K562 (cell line): ENCODE results near the gene ALDH16A1. TPM values are rescaled to one million over a fixed set of nuclear protein-coding genes. Genes with fewer than 3 reads are reported as not detected.

Experiments
- ATAC-seq: fragments of 200-7000 bp; cut with Tn5 transposase; 3 replicates; pipeline ENCODE4 v1.9.1; 2020; ENCODE audit warnings: moderate library complexity
- BruUV-seq: library from RNA; stranded (reverse); fragments of 400-500 nt; replicated peaks from 2 replicates; lab custom pipeline; 2021; lab: Mats Ljungman, UMichigan
- CTCF ChIA-PET: fragments of 300-600 bp; formaldehyde crosslinking; extraction: SDS; loops from one replicate; lab custom pipeline; 2021; ENCODE audit warnings: low intra/inter-chr PET ratio; lab: Yijun Ruan, JAX
- POLR2A ChIA-PET: fragments of 300-600, 350-650 bp; sonication (Branson Sonifier 250); formaldehyde crosslinking; extraction: SDS; loops from one replicate; lab custom pipeline; 2021; ENCODE audit warnings: antibody characterized with exemption, inconsistent platforms; lab: Yijun Ruan, JAX
- DNase-seq, 4 experiments: peaks; one replicate each; pipeline versions ENCODE4 v3.0.0 to v3.0.0-alpha.2; 2011 to 2018; ENCODE audit warnings: low spot score in 3 of 4, mixed read lengths in 3 of 4; ENCODE audit errors: extremely low read depth in 1 of 4
- FAIRE-seq: peaks from 2 replicates; lab custom pipeline; 2011; peaks lifted over from hg19 to GRCh38; lab: Jason Lieb, UNC
- H2AFZ ChIP-seq: 2 replicates; pipeline ENCODE4 v1.6.0; 2011; ENCODE audit warnings: low read depth, low read length, control low read depth, inconsistent platforms
- H3K27ac ChIP-seq: fragments of 200-600 bp; 3 replicates; pipeline ENCODE4 v1.8.0; 2011; ENCODE audit warnings: low read depth, mild to moderate bottlenecking, control low read depth, inconsistent platforms, low read length, moderate library complexity, mixed read lengths; ENCODE audit errors: extremely low read depth
- H3K27me3 ChIP-seq, 2 experiments: fragments of 300-600 bp in 1 of 2; 2 replicates in 1 of 2; 3 replicates in 1 of 2; pipeline versions ENCODE4 v1.6.0 to v1.8.0; 2011; ENCODE audit warnings: inconsistent platforms in 2 of 2, low read length in 2 of 2, mild to moderate bottlenecking in 1 of 2, mixed read lengths in 1 of 2, moderate library complexity in 1 of 2; ENCODE audit not compliant: control insufficient read depth in 2 of 2, insufficient read depth in 2 of 2
- H3K36me3 ChIP-seq: fragments of 300-600 bp; 3 replicates; pipeline ENCODE4 v1.8.0; 2011; ENCODE audit warnings: mild to moderate bottlenecking, low read length, inconsistent platforms; ENCODE audit not compliant: control insufficient read depth, insufficient read depth
- H3K4me1 ChIP-seq, 2 experiments: fragments of 200-600 bp in 1 of 2; replicated peaks in 1 of 2; 2 replicates in 1 of 2; 3 replicates in 1 of 2; pipeline versions ENCODE4 v1.5.1 to v1.8.0; 2011; ENCODE audit warnings: inconsistent platforms in 2 of 2, low read length in 2 of 2, mild to moderate bottlenecking in 1 of 2, mixed read lengths in 1 of 2, moderate library complexity in 1 of 2; ENCODE audit not compliant: control insufficient read depth in 2 of 2, insufficient read depth in 2 of 2
- H3K4me2 ChIP-seq: 2 replicates; pipeline ENCODE4 v1.6.1; 2011; ENCODE audit warnings: low read length, control low read depth, inconsistent platforms, mixed read lengths; ENCODE audit not compliant: insufficient read depth
- H3K4me3 ChIP-seq: fragments of 200-600 bp; sonication (generic), shearing (Covaris generic); 2 replicates; pipeline ENCODE4 v1.5.1; 2016; ENCODE audit warnings: control low read depth, inconsistent platforms
- H3K79me2 ChIP-seq: fragments of 200-600 bp; 3 replicates; pipeline ENCODE4 v1.8.0; 2011; ENCODE audit warnings: low read length, inconsistent platforms; ENCODE audit not compliant: control insufficient read depth, insufficient read depth
- H3K9ac ChIP-seq, 2 experiments: 2 replicates each; pipeline versions ENCODE4 v1.6.0 to v1.6.1; 2011; ENCODE audit warnings: low read depth in 2 of 2, low read length in 2 of 2, control low read depth in 1 of 2, inconsistent platforms in 1 of 2, mild to moderate bottlenecking in 1 of 2, mixed read lengths in 1 of 2; ENCODE audit not compliant: insufficient read depth in 1 of 2
- H3K9me1 ChIP-seq: one replicate; pipeline ENCODE4 v1.6.0; 2011; ENCODE audit warnings: inconsistent platforms, mild to moderate bottlenecking, low read length, moderate library complexity; ENCODE audit not compliant: control insufficient read depth, insufficient read depth
- H3K9me3 ChIP-seq: replicated peaks from 2 replicates; pipeline ENCODE4 v1.5.1; 2011; ENCODE audit warnings: low read depth, low read length, inconsistent platforms; ENCODE audit not compliant: control insufficient read depth, insufficient read depth
- H4K20me1 ChIP-seq: replicated peaks from 2 replicates; pipeline ENCODE4 v1.6.1; 2011; ENCODE audit warnings: low read length, inconsistent platforms, mixed read lengths; ENCODE audit not compliant: control insufficient read depth, insufficient read depth
- SUPT5H ChIP-seq: fragments of 450-650 bp; IDR thresholded peaks from 2 replicates; pipeline ENCODE4 v1.6.1; 2016
- TEAD1 ChIP-seq, 2 experiments: fragments of 450-650 bp in 1 of 2; sonication (generic) in 1 of 2; formaldehyde crosslinking; IDR thresholded peaks; 2 replicates each; pipeline versions ENCODE4 v1.4.0 to v1.8.0; 2020 to 2022; ENCODE audit warnings: mild to moderate bottlenecking in 2 of 2, missing genetic modification reagents in 1 of 2
- ZBTB7A ChIP-seq: IDR thresholded peaks from 2 replicates; pipeline ENCODE4 v1.6.1; 2011; ENCODE audit warnings: low read depth, mild to moderate bottlenecking, low read length, moderate library complexity, borderline replicate concordance; ENCODE audit not compliant: control insufficient read depth
- WGBS: fragments of 100-300 bp; shearing (Covaris generic); methylation state at CpG from one replicate; pipeline ENCODE4 v1.1.6; 2016; ENCODE audit warnings: low coverage, mixed read lengths; ENCODE audit not compliant: insufficient coverage; ENCODE audit errors: missing lambda C conversion rate; 5-methylcytosine and 5-hydroxymethylcytosine counted together
- in situ Hi-C: fragments of 300-500 bp; cut with MboI; formaldehyde crosslinking; loops from 4 replicates; pipeline ENCODE4 v1.15.0; 2018; ENCODE audit warnings: inconsistent platforms, mixed read lengths
- intact Hi-C: fragments of 100-400 bp; cut with micrococcal nuclease; formaldehyde crosslinking; loops from 2 replicates; pipeline ENCODE4 v1.14.2; 2022
- polyA plus RNA-seq, 8 experiments: library from polyadenylated mRNA; depleted of rRNA in 4 of 8; stranded (reverse) in 5 of 8; unstranded in 3 of 8; fragments of >200 nt; fragmentation: Nextera tagmentation in 2 of 8; fragmentation: Illumina TruSeq in 1 of 8; extraction: Ambion mirVana in 2 of 8; extraction: Trizol in 1 of 8; gene quantifications; 2 replicates each; pipeline versions ENCODE4 v1.2.1 to v1.2.3, GENCODE V29; 2011 to 2014; ENCODE audit warnings: inconsistent platforms in 1 of 8, missing spikeins in 1 of 8
- total RNA-seq, 7 experiments: library from RNA; depleted of rRNA in 6 of 7; stranded (reverse); fragments of >200 nt in 6 of 7; fragmentation: Illumina TruSeq in 2 of 7; extraction: Trizol in 2 of 7; gene quantifications; 2 replicates each; pipeline versions ENCODE4 v1.2.1 to v1.2.3, GENCODE V29; 2011 to 2021; ENCODE audit warnings: low replicate concordance in 1 of 7
- TF ChIP-seq, protein P1 (sequence below): fragments of 450-650 bp; IDR thresholded peaks from 2 replicates; pipeline ENCODE4 v1.6.1; 2018; ENCODE audit not compliant: partially characterized antibody
- TF ChIP-seq, protein P2 (sequence below): fragments of 200-600 bp; sonication (generic); IDR thresholded peaks from one replicate; pipeline ENCODE4 v1.6.1; 2012; ENCODE audit warnings: mild to moderate bottlenecking, low read depth, low read length, inconsistent platforms

Gene ALDH16A1
- total and polyA plus RNA-seq, 9 of the 15 experiments (the other 6 are each of a cell fraction or from before 2014, with no cell fraction given) = 2.2 to 52.2 (median 7.6) TPM

DNA sequence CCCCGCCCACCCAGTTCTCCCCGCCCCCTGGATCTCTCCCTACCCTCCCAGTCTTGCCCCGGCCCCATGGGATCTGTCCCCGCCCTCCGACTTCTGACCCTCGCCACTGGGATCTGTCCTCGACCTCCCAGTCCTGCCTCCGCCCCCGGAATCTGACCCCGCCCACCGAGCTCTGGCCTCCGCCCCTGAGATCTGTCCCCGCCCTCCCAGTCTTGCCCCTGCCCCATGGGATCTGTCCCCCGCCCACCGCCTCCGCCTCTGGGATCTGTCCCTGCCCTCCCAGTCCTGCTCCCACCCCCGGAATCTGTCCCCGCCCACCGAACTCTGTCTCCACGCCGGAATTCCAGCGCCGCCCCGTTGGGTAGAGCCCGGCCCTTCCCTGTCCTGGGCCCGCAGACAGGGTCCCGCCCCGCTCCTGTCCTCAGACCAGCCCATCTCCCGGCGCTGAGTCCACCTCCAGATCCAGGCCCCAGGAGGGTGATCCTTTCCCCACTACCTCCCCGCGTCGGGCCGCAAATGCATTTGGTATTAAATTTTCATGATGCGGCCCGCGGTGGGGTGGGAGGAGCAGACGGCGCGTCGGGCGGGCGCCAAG, 10.2 kb upstream of the ALDH16A1 start:
- H3K9ac ChIP-seq = peak overlapping the region; percentile 67 to 89
- intact Hi-C loops = loop anchor here (1.0 to 10.0 kb wide), 4 partner anchors 20 to 291 kb away; partner anchors contain the start of gene PTH2
- no peak for FAIRE-seq
- peaks cover 26 to 52% of the 10 kb centered on the region in 2 experiments for H3K4me1 ChIP-seq
- peak overlapping the region; percentile 84 for H3K4me3 ChIP-seq
- H3K4me2 ChIP-seq = peak overlapping the region; percentile 89
- DNase-seq = peak; percentile 85 to 95 (median 89)
- H3K9me3 ChIP-seq = no peaks in the 10 kb centered on the region
- peak overlapping the region; percentile 99 for H2AFZ ChIP-seq
- 0% methylated on average over 24 of the region's 43 CpGs for WGBS
- peak overlapping the region; percentile 78 for H3K27ac ChIP-seq
- in situ Hi-C loops = no loop called here
- no peaks in the 10 kb centered on the region; the same call in 1 of the 2 replicates for H4K20me1 ChIP-seq
- H3K27me3 ChIP-seq = peaks cover 7 to 19% of the 10 kb centered on the region in 2 experiments; a peak in 4 of 5 replicates
- CTCF ChIA-PET = interaction anchor here (0.6 to 3.1 kb wide), 3 partner anchors 50 to 215 kb away, joined by 3 to 59 read pairs (median 4); partner anchors contain the start of gene DKKL1
- peaks cover 16% of the 10 kb centered on the region; the same call in 1 of the 3 replicates for H3K36me3 ChIP-seq
- 0 out of 3 replicates have a peak, but pooled peaks cover under 1% of the 10 kb centered on the region for H3K79me2 ChIP-seq
- no peaks in the 10 kb centered on the region for H3K9me1 ChIP-seq
- no TSS peak for BruUV-seq
- peak; percentile 68 for ATAC-seq
- POLR2A ChIA-PET = interaction anchor here (0.6 to 1.3 kb wide), 2 partner anchors 9 to 46 kb away, joined by 3 read pairs; no protein-coding TSS in a partner anchor
- peak in 1 of 2 experiments; percentile 10; a peak in 1 of 4 replicates for TF ChIP-seq TEAD1 (CRISPR knock-in tag; IDR thresholded peaks at IDR 0.05)
- peak; percentile 20; the same call in 1 of the 2 replicates for TF ChIP-seq ZBTB7A
- TF ChIP-seq, protein P1, sequence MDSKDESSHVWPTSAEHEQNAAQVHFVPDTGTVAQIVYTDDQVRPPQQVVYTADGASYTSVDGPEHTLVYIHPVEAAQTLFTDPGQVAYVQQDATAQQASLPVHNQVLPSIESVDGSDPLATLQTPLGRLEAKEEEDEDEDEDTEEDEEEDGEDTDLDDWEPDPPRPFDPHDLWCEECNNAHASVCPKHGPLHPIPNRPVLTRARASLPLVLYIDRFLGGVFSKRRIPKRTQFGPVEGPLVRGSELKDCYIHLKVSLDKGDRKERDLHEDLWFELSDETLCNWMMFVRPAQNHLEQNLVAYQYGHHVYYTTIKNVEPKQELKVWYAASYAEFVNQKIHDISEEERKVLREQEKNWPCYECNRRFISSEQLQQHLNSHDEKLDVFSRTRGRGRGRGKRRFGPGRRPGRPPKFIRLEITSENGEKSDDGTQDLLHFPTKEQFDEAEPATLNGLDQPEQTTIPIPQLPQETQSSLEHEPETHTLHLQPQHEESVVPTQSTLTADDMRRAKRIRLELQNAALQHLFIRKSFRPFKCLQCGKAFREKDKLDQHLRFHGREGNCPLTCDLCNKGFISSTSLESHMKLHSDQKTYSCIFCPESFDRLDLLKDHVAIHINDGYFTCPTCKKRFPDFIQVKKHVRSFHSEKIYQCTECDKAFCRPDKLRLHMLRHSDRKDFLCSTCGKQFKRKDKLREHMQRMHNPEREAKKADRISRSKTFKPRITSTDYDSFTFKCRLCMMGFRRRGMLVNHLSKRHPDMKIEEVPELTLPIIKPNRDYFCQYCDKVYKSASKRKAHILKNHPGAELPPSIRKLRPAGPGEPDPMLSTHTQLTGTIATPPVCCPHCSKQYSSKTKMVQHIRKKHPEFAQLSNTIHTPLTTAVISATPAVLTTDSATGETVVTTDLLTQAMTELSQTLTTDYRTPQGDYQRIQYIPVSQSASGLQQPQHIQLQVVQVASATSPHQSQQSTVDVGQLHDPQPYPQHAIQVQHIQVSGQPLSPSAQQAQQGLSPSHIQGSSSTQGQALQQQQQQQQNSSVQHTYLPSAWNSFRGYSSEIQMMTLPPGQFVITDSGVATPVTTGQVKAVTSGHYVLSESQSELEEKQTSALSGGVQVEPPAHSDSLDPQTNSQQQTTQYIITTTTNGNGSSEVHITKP = peak; percentile 54
- TF ChIP-seq, protein P2, sequence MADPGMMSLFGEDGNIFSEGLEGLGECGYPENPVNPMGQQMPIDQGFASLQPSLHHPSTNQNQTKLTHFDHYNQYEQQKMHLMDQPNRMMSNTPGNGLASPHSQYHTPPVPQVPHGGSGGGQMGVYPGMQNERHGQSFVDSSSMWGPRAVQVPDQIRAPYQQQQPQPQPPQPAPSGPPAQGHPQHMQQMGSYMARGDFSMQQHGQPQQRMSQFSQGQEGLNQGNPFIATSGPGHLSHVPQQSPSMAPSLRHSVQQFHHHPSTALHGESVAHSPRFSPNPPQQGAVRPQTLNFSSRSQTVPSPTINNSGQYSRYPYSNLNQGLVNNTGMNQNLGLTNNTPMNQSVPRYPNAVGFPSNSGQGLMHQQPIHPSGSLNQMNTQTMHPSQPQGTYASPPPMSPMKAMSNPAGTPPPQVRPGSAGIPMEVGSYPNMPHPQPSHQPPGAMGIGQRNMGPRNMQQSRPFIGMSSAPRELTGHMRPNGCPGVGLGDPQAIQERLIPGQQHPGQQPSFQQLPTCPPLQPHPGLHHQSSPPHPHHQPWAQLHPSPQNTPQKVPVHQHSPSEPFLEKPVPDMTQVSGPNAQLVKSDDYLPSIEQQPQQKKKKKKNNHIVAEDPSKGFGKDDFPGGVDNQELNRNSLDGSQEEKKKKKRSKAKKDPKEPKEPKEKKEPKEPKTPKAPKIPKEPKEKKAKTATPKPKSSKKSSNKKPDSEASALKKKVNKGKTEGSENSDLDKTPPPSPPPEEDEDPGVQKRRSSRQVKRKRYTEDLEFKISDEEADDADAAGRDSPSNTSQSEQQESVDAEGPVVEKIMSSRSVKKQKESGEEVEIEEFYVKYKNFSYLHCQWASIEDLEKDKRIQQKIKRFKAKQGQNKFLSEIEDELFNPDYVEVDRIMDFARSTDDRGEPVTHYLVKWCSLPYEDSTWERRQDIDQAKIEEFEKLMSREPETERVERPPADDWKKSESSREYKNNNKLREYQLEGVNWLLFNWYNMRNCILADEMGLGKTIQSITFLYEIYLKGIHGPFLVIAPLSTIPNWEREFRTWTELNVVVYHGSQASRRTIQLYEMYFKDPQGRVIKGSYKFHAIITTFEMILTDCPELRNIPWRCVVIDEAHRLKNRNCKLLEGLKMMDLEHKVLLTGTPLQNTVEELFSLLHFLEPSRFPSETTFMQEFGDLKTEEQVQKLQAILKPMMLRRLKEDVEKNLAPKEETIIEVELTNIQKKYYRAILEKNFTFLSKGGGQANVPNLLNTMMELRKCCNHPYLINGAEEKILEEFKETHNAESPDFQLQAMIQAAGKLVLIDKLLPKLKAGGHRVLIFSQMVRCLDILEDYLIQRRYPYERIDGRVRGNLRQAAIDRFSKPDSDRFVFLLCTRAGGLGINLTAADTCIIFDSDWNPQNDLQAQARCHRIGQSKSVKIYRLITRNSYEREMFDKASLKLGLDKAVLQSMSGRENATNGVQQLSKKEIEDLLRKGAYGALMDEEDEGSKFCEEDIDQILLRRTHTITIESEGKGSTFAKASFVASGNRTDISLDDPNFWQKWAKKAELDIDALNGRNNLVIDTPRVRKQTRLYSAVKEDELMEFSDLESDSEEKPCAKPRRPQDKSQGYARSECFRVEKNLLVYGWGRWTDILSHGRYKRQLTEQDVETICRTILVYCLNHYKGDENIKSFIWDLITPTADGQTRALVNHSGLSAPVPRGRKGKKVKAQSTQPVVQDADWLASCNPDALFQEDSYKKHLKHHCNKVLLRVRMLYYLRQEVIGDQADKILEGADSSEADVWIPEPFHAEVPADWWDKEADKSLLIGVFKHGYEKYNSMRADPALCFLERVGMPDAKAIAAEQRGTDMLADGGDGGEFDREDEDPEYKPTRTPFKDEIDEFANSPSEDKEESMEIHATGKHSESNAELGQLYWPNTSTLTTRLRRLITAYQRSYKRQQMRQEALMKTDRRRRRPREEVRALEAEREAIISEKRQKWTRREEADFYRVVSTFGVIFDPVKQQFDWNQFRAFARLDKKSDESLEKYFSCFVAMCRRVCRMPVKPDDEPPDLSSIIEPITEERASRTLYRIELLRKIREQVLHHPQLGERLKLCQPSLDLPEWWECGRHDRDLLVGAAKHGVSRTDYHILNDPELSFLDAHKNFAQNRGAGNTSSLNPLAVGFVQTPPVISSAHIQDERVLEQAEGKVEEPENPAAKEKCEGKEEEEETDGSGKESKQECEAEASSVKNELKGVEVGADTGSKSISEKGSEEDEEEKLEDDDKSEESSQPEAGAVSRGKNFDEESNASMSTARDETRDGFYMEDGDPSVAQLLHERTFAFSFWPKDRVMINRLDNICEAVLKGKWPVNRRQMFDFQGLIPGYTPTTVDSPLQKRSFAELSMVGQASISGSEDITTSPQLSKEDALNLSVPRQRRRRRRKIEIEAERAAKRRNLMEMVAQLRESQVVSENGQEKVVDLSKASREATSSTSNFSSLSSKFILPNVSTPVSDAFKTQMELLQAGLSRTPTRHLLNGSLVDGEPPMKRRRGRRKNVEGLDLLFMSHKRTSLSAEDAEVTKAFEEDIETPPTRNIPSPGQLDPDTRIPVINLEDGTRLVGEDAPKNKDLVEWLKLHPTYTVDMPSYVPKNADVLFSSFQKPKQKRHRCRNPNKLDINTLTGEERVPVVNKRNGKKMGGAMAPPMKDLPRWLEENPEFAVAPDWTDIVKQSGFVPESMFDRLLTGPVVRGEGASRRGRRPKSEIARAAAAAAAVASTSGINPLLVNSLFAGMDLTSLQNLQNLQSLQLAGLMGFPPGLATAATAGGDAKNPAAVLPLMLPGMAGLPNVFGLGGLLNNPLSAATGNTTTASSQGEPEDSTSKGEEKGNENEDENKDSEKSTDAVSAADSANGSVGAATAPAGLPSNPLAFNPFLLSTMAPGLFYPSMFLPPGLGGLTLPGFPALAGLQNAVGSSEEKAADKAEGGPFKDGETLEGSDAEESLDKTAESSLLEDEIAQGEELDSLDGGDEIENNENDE = no peak
- 0 out of 2 replicates have a peak, but pooled peaks have one; percentile 49 for TF ChIP-seq SUPT5H
